GM18870 (cell line): ENCODE data around the gene LDLRAD4.

Experiments
- ATAC-seq: cut with Tn5 transposase; IDR thresholded peaks from one replicate; pipeline ENCODE4 v1.9.1; 2021; ENCODE audit warnings: moderate library complexity; ENCODE audit not compliant: unreplicated experiment

The LDLRAD4 gene

GRCh38 chr18:13302457-13303225, 84.1 kb downstream of the LDLRAD4 start:
- no peak for ATAC-seq

GRCh38 chr18:13303756-13304364, 85.3 kb downstream of the LDLRAD4 start:
- no peak for ATAC-seq

DNA sequence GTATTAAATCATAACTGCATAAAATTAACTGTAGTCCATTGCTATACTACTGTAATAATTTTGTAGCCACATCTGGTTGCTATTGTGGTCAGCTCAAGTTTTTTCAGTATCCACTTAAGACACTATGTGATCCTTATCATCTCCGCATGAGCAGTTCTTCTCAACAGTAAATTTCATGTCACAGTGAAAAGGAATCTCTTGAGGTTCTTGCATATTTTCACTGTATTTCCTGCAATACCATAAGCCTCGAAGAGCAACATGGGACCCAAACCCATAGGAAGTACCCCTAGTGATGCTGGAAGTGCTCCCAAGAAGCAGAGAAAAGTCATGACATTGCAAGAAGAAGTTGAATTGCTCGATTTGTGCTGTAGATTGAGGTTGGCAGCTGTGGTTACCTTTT, 86.7 kb downstream of the LDLRAD4 start:
- no peak for ATAC-seq

GRCh38 chr18:13306583-13306982, 88.0 kb downstream of the LDLRAD4 start:
- ATAC-seq: no peak

DNA sequence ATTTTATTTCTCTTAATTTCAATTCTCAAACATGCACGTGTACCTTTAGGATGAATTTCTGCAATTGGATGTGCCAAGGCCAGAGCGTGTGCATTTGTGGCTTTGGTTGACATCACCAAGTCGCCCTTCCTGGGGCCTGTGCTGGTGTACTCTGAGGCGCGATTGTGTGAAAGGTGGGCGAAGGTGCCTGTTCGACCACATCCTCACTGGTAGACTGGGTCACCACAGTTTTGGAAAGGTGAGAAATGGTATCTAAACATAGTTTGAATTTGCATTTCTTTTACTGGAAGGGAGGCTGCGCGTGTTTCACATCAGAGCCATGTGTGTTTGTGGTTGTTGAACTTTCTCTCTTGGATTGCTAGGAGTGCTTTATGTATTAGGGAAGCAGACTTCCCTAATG, 89.8 kb downstream of the LDLRAD4 start:
- ATAC-seq: no peak

DNA sequence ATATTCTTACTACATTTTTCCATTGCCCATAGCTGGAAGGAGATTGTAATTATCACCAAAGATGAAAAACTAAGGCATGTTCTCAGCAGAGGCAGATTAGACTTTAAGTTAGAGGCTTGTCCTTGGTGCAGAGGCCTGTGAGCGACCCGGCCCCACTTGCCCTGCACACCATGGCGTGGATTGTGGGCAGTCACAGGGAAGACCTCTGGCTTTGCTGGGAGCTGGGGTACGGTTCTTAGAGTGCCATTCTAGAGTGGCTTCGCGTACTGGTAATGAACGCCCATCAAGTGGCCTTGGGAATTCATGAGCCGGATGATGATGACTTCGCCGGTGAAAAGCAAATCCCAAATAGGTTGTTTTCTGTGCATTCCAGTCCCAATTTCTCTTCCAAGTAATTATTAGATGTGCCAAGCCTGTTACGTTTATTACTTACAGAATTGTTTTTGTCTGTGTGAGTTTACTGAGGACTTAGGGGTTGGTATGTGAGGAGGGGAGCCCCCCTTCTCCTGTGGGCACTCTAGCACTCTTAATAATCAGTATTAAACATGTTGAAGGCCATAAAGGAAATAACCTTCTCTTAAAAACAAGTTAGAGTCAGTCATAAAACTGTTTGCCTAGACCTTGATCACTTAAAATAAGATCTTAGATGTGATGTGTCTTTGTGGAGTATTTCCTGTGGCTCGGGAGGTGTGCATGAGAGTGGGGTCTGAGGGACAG, 90.6 kb downstream of the LDLRAD4 start:
- no peak for ATAC-seq

DNA sequence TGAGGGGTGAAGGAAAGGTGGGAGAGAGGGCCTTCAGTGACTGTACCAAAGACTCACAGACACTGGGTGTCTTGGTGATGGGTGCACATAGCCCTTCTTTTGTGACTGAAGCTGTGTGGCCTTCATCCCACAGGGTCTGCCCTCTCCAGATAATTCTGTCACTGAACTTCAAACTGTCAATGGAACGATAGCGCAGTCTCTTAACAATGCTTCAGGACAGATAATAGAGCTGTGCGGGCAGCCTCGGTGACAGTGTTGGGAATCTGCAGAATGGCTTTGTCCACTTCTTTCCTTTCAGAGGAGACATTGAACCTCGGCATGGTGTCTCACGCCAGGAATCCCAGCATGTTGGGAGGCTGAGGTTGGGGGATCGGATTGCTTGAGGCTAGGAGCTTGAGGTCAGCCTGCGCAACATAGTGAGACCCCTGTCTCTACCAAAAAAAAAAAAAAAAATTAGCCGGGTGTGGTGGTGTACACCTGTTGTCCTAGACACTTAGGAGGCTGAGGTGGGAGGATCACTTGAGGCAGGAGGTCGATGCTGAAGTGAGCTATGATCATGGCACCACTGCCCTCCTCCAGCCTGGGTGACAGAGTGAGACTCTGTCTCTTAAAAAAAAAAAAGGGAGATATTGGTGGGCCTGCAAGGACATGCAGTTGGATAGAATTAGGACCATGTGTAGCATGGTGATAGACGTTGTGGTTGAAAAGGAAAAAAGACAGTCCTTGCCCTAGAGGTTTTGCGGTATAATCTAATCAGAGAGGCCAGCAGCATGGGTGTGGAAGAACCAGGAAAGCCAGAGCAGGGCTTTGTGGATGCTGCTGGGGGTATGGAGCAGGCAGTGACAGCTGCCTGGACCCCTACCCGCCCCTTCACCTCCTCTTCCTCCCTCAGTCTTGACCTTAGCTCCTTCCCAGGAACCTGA, 91.4 kb downstream of the LDLRAD4 start:
- ATAC-seq: no peak

GRCh38 chr18:13311193-13311592, 92.6 kb downstream of the LDLRAD4 start:
- no peak for ATAC-seq

DNA sequence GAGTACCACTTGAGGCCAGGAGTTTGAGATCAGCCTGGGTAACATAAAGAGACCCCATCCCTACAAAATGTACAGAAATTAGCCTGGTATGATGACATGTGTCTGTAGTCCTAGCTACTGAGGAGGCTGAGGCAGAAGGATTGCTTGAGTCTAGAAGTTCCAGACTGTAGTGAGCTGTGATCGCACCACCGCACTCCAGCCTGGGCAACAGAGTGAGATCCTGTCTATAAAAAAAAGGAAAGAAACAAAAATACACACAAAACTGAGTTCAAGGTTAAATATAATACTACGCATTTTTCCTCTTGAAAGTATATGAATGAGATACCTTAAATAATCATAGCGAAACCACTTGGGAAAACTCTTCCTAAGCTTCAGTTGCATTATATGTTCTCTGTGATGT, 94.0 kb downstream of the LDLRAD4 start:
- no peak for ATAC-seq

- no peak for ATAC-seq
Observed at GRCh38 chr18:13313006-13313686, 94.6 kb downstream of the LDLRAD4 start.

- no peak for ATAC-seq
Observed at GRCh38 chr18:13315000-13315399, 96.4 kb downstream of the LDLRAD4 start.

- no peak for ATAC-seq
Observed at GRCh38 chr18:13316063-13316462, 97.5 kb downstream of the LDLRAD4 start.

- no peak for ATAC-seq
Observed at GRCh38 chr18:13317801-13318200, 99.2 kb downstream of the LDLRAD4 start.

- no peak for ATAC-seq
Observed at GRCh38 chr18:13318731-13319501, 100.4 kb downstream of the LDLRAD4 start.

DNA sequence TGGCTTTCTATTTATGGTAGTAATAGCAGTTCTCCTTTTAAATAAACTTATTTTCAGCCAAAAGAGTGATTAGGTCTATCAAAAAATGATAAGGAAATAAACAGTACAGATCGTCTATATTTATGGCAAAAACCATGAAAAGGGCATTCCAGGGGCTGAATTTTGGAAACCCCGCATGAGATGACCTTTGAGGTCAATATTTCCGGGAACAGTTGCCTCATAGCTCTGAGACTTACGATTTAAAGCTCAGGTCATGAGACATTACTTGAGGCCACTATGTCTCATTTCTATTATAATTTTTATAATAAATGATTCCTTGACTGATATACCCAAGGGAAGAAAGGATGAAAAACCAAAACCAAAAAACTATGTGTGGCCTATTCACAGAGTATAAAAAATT, 101.1 kb downstream of the LDLRAD4 start:
- ATAC-seq: no peak

DNA sequence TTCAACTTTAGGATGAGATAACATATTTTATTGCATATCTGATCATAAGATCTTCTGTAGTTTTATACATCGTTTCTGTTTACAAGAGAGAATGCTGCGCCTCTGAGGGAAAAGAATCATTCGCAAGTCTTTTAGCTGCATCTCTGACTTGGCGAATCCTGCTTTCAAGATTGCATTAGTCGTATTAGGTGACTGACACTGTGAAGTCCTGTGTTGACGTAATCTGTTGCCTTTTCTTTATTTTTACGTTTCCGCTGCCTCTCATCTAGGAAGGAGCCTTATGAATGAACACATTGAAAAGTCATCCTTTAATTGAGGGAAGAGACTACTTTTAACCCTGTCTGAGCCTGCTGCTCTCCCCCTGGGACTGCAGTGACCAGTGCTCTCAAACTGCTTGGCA, 101.5 kb downstream of the LDLRAD4 start:
- ATAC-seq: no peak

GRCh38 chr18:13320891-13321425, 102.4 kb downstream of the LDLRAD4 start:
- no peak for ATAC-seq

- no peak for ATAC-seq
Observed at GRCh38 chr18:13321923-13322322, 103.4 kb downstream of the LDLRAD4 start.

- no peak for ATAC-seq
Observed at GRCh38 chr18:13323186-13323585, 104.6 kb downstream of the LDLRAD4 start.
